ENCODE data around the gene PERM1.
"Not testable (repeated sequence)": the region's sequence is repeated elsewhere in the genome, so short reads cannot be mapped to it uniquely, and the experiment has no call there.

DNA sequence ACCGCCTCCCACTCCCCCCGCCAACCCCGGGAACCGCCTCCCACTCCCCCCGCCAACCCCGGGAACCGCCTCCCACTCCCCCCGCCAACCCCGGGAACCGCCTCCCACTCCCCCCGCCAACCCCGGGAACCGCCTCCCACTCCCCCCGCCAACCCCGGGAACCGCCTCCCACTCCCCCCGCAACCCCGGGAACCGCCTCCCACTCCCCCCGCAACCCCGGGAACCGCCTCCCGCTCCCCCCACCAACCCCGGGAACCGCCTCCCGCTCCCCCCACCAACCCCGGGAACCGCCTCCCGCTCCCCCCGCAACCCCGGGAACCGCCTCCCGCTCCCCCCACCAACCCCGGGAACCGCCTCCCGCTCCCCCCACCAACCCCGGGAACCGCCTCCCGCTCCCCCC, 5.1 kb downstream of the PERM1 start:
- TF ChIP-seq POLR2A (IDR thresholded peaks at IDR 0.05; ENCODE audit: low read length); GATA1 (IDR thresholded peaks at IDR 0.05; ENCODE audit: low read depth, low read length): not testable (repeated sequence)

Data from erythroblast (primary cell).